Naive B cell (primary cell): ENCODE results near the gene LRMDA. TPM values are rescaled to one million over a fixed set of nuclear protein-coding genes. Genes with fewer than 3 reads are reported as not detected.

ENCODE experiments used
- ATAC-seq, 2 donors: fragments of 150-1000 bp; cut with Tn5 transposase; 2 replicates each; pipeline ENCODE4 v1.10.0; 2021; ENCODE audit warnings: low read depth in 2 of 2, mild to moderate bottlenecking in 2 of 2, moderate library complexity in 2 of 2
- DNase-seq: peaks from one replicate; pipeline ENCODE4 v3.0.0; 2022
- H3K27ac Mint-ChIP-seq, 6 donors: one replicate each; pipeline ENCODE4 v1.8.0; 2020 to 2022; ENCODE audit warnings: mild to moderate bottlenecking in 6 of 6, mixed read lengths in 6 of 6, moderate library complexity in 5 of 6, inconsistent platforms in 2 of 6
- H3K27me3 Mint-ChIP-seq, 3 donors: one replicate each; pipeline ENCODE4 v1.8.0; 2021 to 2022; ENCODE audit warnings: mixed read lengths in 3 of 3, mild to moderate bottlenecking in 1 of 3
- H3K36me3 Mint-ChIP-seq, 2 donors: one replicate each; pipeline ENCODE4 v1.8.0; 2020 to 2022; ENCODE audit warnings: mixed read lengths in 2 of 2, inconsistent platforms in 1 of 2, mild to moderate bottlenecking in 1 of 2
- H3K4me1 Mint-ChIP-seq, 3 donors: one replicate each; pipeline ENCODE4 v1.8.0; 2020 to 2022; ENCODE audit warnings: mixed read lengths in 3 of 3, inconsistent platforms in 1 of 3, mild to moderate bottlenecking in 1 of 3, moderate library complexity in 1 of 3
- H3K4me3 Mint-ChIP-seq, 8 donors: one replicate each; pipeline ENCODE4 v1.8.0; 2020 to 2022; ENCODE audit warnings: mild to moderate bottlenecking in 8 of 8, mixed read lengths in 8 of 8, moderate library complexity in 8 of 8, inconsistent platforms in 2 of 8
- H3K9me3 Mint-ChIP-seq, 7 donors: one replicate each; pipeline ENCODE4 v1.8.0; 2020 to 2022; ENCODE audit warnings: mixed read lengths in 7 of 7, mild to moderate bottlenecking in 5 of 7, inconsistent platforms in 2 of 7, moderate library complexity in 1 of 7
- polyA plus RNA-seq, 6 donors: library from polyadenylated mRNA; unstranded; fragments of 300-500 nt; fragmentation: Illumina TruSeq; gene quantifications; one replicate each; pipeline ENCODE4 v1.2.3, GENCODE V29; 2021; ENCODE audit warnings: low read depth in 6 of 6

The LRMDA gene
- polyA plus RNA-seq, 6 donors from 2014 or later: 2.1 TPM; not detected in 5

- H3K4me1 Mint-ChIP-seq: no peaks in the 10 kb centered on the region
- ATAC-seq (no peak), DNase-seq (no peak)
- H3K27me3 Mint-ChIP-seq: no peaks in the 10 kb centered on the region
- no peak overlapping the region for H3K4me3 Mint-ChIP-seq
- no peak overlapping the region for H3K27ac Mint-ChIP-seq
- peaks cover 0 to 2% (median 0%) of the 10 kb centered on the region in 7 donors for H3K9me3 Mint-ChIP-seq
- H3K36me3 Mint-ChIP-seq: no peaks in the 10 kb centered on the region
Measured at GRCh38 chr10:76012716-76013327, 581.4 kb downstream of the LRMDA start.

- DNase-seq: no peak
- no peak for ATAC-seq
- Mint-ChIP-seq H3K4me3 (no peak overlapping the region), H3K4me1 (no peaks in the 10 kb centered on the region), H3K36me3 (no peaks in the 10 kb centered on the region), H3K27ac (no peak overlapping the region), H3K27me3 (no peaks in the 10 kb centered on the region), H3K9me3 (peaks cover 0 to 2% (median 0%) of the 10 kb centered on the region in 7 donors)
Measured at GRCh38 chr10:76015245-76015644, 583.8 kb downstream of the LRMDA start.

- Mint-ChIP-seq H3K4me3 (no peak overlapping the region), H3K27me3 (no peaks in the 10 kb centered on the region), H3K9me3 (no peaks in the 10 kb centered on the region), H3K4me1 (no peaks in the 10 kb centered on the region), H3K36me3 (no peaks in the 10 kb centered on the region), H3K27ac (no peak overlapping the region)
- ATAC-seq (no peak), DNase-seq (no peak)
Measured at GRCh38 chr10:76017026-76017732, 585.8 kb downstream of the LRMDA start.

- ATAC-seq (no peak), DNase-seq (no peak)
- Mint-ChIP-seq H3K4me1 (no peaks in the 10 kb centered on the region), H3K27me3 (no peaks in the 10 kb centered on the region), H3K9me3 (no peaks in the 10 kb centered on the region), H3K4me3 (no peak overlapping the region), H3K36me3 (no peaks in the 10 kb centered on the region), H3K27ac (no peak overlapping the region)
Measured at GRCh38 chr10:76017733-76018433, 586.5 kb downstream of the LRMDA start.

GRCh38 chr10:76020630-76021029, 589.2 kb downstream of the LRMDA start:
- Mint-ChIP-seq H3K27ac (no peak overlapping the region), H3K36me3 (no peaks in the 10 kb centered on the region), H3K27me3 (no peaks in the 10 kb centered on the region), H3K9me3 (no peaks in the 10 kb centered on the region), H3K4me1 (no peaks in the 10 kb centered on the region), H3K4me3 (no peak overlapping the region)
- no peak for ATAC-seq
- no peak for DNase-seq

- H3K4me3 Mint-ChIP-seq: no peak overlapping the region
- H3K36me3 Mint-ChIP-seq: no peaks in the 10 kb centered on the region
- DNase-seq (no peak), ATAC-seq (no peak)
- H3K4me1 Mint-ChIP-seq: no peaks in the 10 kb centered on the region
- no peaks in the 10 kb centered on the region for H3K27me3 Mint-ChIP-seq
- no peak overlapping the region for H3K27ac Mint-ChIP-seq
- no peaks in the 10 kb centered on the region for H3K9me3 Mint-ChIP-seq
Measured at GRCh38 chr10:76021398-76021797, 590.0 kb downstream of the LRMDA start.

- Mint-ChIP-seq H3K27me3 (no peaks in the 10 kb centered on the region), H3K36me3 (no peaks in the 10 kb centered on the region), H3K9me3 (no peaks in the 10 kb centered on the region), H3K4me1 (no peaks in the 10 kb centered on the region), H3K27ac (no peak overlapping the region), H3K4me3 (no peak overlapping the region)
- ATAC-seq (no peak), DNase-seq (no peak)
Measured at GRCh38 chr10:76022366-76022765, 590.9 kb downstream of the LRMDA start.

- no peak overlapping the region for H3K27ac Mint-ChIP-seq
- H3K27me3 Mint-ChIP-seq: no peaks in the 10 kb centered on the region
- no peaks in the 10 kb centered on the region for H3K4me1 Mint-ChIP-seq
- DNase-seq: no peak
- H3K36me3 Mint-ChIP-seq: no peaks in the 10 kb centered on the region
- no peaks in the 10 kb centered on the region for H3K9me3 Mint-ChIP-seq
- no peak overlapping the region for H3K4me3 Mint-ChIP-seq
- ATAC-seq: no peak
Measured at GRCh38 chr10:76023007-76023406, 591.6 kb downstream of the LRMDA start.

GRCh38 chr10:76024460-76025123, 593.2 kb downstream of the LRMDA start:
- no peak overlapping the region for H3K4me3 Mint-ChIP-seq
- H3K9me3 Mint-ChIP-seq: no peaks in the 10 kb centered on the region
- no peaks in the 10 kb centered on the region for H3K4me1 Mint-ChIP-seq
- ATAC-seq (no peak), DNase-seq (no peak)
- no peaks in the 10 kb centered on the region for H3K27me3 Mint-ChIP-seq
- no peak overlapping the region for H3K27ac Mint-ChIP-seq
- H3K36me3 Mint-ChIP-seq: no peaks in the 10 kb centered on the region

GRCh38 chr10:76025124-76025477, 593.7 kb downstream of the LRMDA start:
- Mint-ChIP-seq H3K36me3 (no peaks in the 10 kb centered on the region), H3K4me1 (no peaks in the 10 kb centered on the region), H3K4me3 (no peak overlapping the region), H3K27ac (no peak overlapping the region), H3K9me3 (no peaks in the 10 kb centered on the region), H3K27me3 (no peaks in the 10 kb centered on the region)
- DNase-seq (no peak), ATAC-seq (no peak)

GRCh38 chr10:76026176-76026771, 594.9 kb downstream of the LRMDA start:
- H3K9me3 Mint-ChIP-seq: no peaks in the 10 kb centered on the region
- no peak overlapping the region for H3K4me3 Mint-ChIP-seq
- no peaks in the 10 kb centered on the region for H3K36me3 Mint-ChIP-seq
- DNase-seq (no peak), ATAC-seq (no peak)
- no peaks in the 10 kb centered on the region for H3K4me1 Mint-ChIP-seq
- H3K27ac Mint-ChIP-seq: no peak overlapping the region
- H3K27me3 Mint-ChIP-seq: peaks cover 0 to 1% (median 0%) of the 10 kb centered on the region in 3 donors

- no peak for ATAC-seq
Measured at GRCh38 chr10:76026905-76027304, 595.5 kb downstream of the LRMDA start.

GRCh38 chr10:76029782-76030181, 598.4 kb downstream of the LRMDA start:
- no peak for DNase-seq
- Mint-ChIP-seq H3K27me3 (peaks cover 3 to 9% (median 7%) of the 10 kb centered on the region in 3 donors), H3K9me3 (no peaks in the 10 kb centered on the region), H3K36me3 (no peaks in the 10 kb centered on the region), H3K4me1 (no peaks in the 10 kb centered on the region), H3K27ac (no peak overlapping the region), H3K4me3 (no peak overlapping the region)
- ATAC-seq: no peak

More at GRCh38 chr10:76026905-76027304, 595.5 kb downstream of the LRMDA start:
- H3K36me3 Mint-ChIP-seq: no peaks in the 10 kb centered on the region
- no peaks in the 10 kb centered on the region for H3K9me3 Mint-ChIP-seq
- peaks cover 0 to 3% (median 0%) of the 10 kb centered on the region in 3 donors for H3K27me3 Mint-ChIP-seq
- H3K27ac Mint-ChIP-seq: no peak overlapping the region
- DNase-seq: no peak
- H3K4me1 Mint-ChIP-seq: no peaks in the 10 kb centered on the region
- H3K4me3 Mint-ChIP-seq: no peak overlapping the region
